H1 (cell line): Measurements from ENCODE around the gene RNGTT. TPM values are rescaled to one million over a fixed set of nuclear protein-coding genes. Genes with fewer than 3 reads are reported as not detected.

Experiments
- CTCF ChIA-PET: fragments of 300-600 bp; sonication (Branson Sonifier 250); formaldehyde crosslinking; loops from one replicate; lab custom pipeline; 2021; ENCODE audit not compliant: partially characterized antibody; lab: Charles Lee
- POLR2A ChIA-PET: fragments of 300-600 bp; sonication (Branson Sonifier 250); formaldehyde crosslinking; loops from one replicate; lab custom pipeline; 2021; ENCODE audit warnings: inconsistent platforms; ENCODE audit not compliant: partially characterized antibody; lab: Charles Lee
- DNase-seq, 2 experiments: peaks; one replicate each; pipeline versions ENCODE4 v3.0.0 to v3.0.0-alpha.2; 2010 to 2022; ENCODE audit warnings: low spot score in 2 of 2, low read depth in 1 of 2, mixed read lengths in 1 of 2
- FAIRE-seq: peaks from 2 replicates; lab custom pipeline; 2011; peaks lifted over from hg19 to GRCh38; lab: Jason Lieb, UNC
- H2AFZ ChIP-seq: 2 replicates; pipeline ENCODE4 v1.8.1; 2012; ENCODE audit warnings: low read length, inconsistent platforms
- H2AK5ac ChIP-seq: 2 replicates; pipeline ENCODE4 v1.6.1; 2013; ENCODE audit warnings: low read depth, low read length
- H2BK120ac ChIP-seq: replicated peaks from 2 replicates; pipeline ENCODE3; 2013; ENCODE audit warnings: low read depth, low read length, inconsistent platforms
- H2BK12ac ChIP-seq: 2 replicates; pipeline ENCODE4 v1.6.1; 2013; ENCODE audit warnings: low read depth, low read length
- H2BK15ac ChIP-seq: 2 replicates; pipeline ENCODE4 v1.6.1; 2013; ENCODE audit warnings: low read length
- H2BK20ac ChIP-seq: 2 replicates; pipeline ENCODE4 v1.6.1; 2013; ENCODE audit warnings: low read length
- H2BK5ac ChIP-seq: 2 replicates; pipeline ENCODE4 v1.6.1; 2013; ENCODE audit warnings: low read depth, low read length
- H3K14ac ChIP-seq: 2 replicates; pipeline ENCODE4 v1.6.1; 2013; ENCODE audit warnings: inconsistent platforms; ENCODE audit not compliant: insufficient read length
- H3K18ac ChIP-seq: 2 replicates; pipeline ENCODE4 v1.6.1; 2013; ENCODE audit warnings: low read length; ENCODE audit errors: extremely low read depth
- H3K23ac ChIP-seq: 2 replicates; pipeline ENCODE4 v1.6.1; 2013; ENCODE audit warnings: inconsistent platforms; ENCODE audit not compliant: insufficient read length
- H3K23me2 ChIP-seq: 2 replicates; pipeline ENCODE4 v1.6.1; 2013; ENCODE audit warnings: low read depth, low read length
- H3K27ac ChIP-seq: 2 replicates; pipeline ENCODE4 v1.6.1; 2011; ENCODE audit warnings: low read depth, low read length, inconsistent platforms
- H3K27me3 ChIP-seq, 4 experiments: replicated peaks in 1 of 4; 1 replicate in 1 of 4; 2 replicates in 3 of 4; pipeline versions ENCODE4 v1.6.1 to v1.8.1; 2011 to 2013; ENCODE audit warnings: low read length in 3 of 4, mild to moderate bottlenecking in 3 of 4, inconsistent platforms in 2 of 4, mixed read lengths in 2 of 4, moderate library complexity in 1 of 4; ENCODE audit not compliant: control insufficient read depth in 3 of 4, insufficient read depth in 3 of 4; ENCODE audit errors: extremely low read depth in 1 of 4
- H3K36me3 ChIP-seq, 4 experiments: 2 replicates each; pipeline versions ENCODE4 v1.6.1 to v1.8.1; 2011 to 2013; ENCODE audit warnings: mild to moderate bottlenecking in 4 of 4, low read length in 3 of 4, moderate library complexity in 2 of 4, control low read depth in 1 of 4, inconsistent platforms in 1 of 4; ENCODE audit not compliant: insufficient read depth in 4 of 4, control insufficient read depth in 2 of 4
- H3K4ac ChIP-seq: replicated peaks from 2 replicates; pipeline ENCODE3; 2013; ENCODE audit warnings: low read length, low read depth, mixed read lengths, inconsistent platforms; ENCODE audit not compliant: insufficient read length
- H3K4me1 ChIP-seq, 4 experiments: replicated peaks in 1 of 4; 1 replicate in 1 of 4; 2 replicates in 3 of 4; pipeline versions ENCODE4 v1.6.1 to v1.8.1; 2011 to 2013; ENCODE audit warnings: low read length in 3 of 4, inconsistent platforms in 2 of 4, mixed read lengths in 1 of 4; ENCODE audit not compliant: insufficient read depth in 4 of 4, control insufficient read depth in 3 of 4
- H3K4me2 ChIP-seq, 2 experiments: 2 replicates each; pipeline versions ENCODE4 v1.6.1 to v1.8.1; 2011 to 2013; ENCODE audit warnings: low read depth in 2 of 2, low read length in 2 of 2, control low read depth in 1 of 2, inconsistent platforms in 1 of 2, mild to moderate bottlenecking in 1 of 2; ENCODE audit not compliant: insufficient read depth in 1 of 2
- H3K4me3 ChIP-seq, 4 experiments: fragments of 200-600, 300-600 bp in 1 of 4; sonication (generic), shearing (Covaris generic), sonication (Bioruptor Twin) in 1 of 4; 2 replicates each; pipeline versions ENCODE4 v1.5.1 to v1.8.1; 2011 to 2016; ENCODE audit warnings: low read length in 4 of 4, low read depth in 3 of 4, control low read depth in 2 of 4, inconsistent platforms in 2 of 4, mild to moderate bottlenecking in 2 of 4, mixed read lengths in 1 of 4, moderate library complexity in 1 of 4; ENCODE audit not compliant: insufficient read depth in 2 of 4; ENCODE audit errors: extremely low read depth in 1 of 4
- H3K56ac ChIP-seq: replicated peaks from 2 replicates; pipeline ENCODE3; 2013; ENCODE audit warnings: low read depth, mild to moderate bottlenecking, mixed read lengths, low read length, inconsistent platforms; ENCODE audit not compliant: insufficient read length
- H3K79me1 ChIP-seq: 2 replicates; pipeline ENCODE4 v1.6.1; 2013; ENCODE audit warnings: low read depth, low read length, control low read depth
- H3K79me2 ChIP-seq, 2 experiments: 2 replicates each; pipeline versions ENCODE4 v1.6.1 to v1.8.1; 2012 to 2013; ENCODE audit warnings: low read length in 2 of 2, mild to moderate bottlenecking in 2 of 2, inconsistent platforms in 1 of 2; ENCODE audit not compliant: insufficient read depth in 2 of 2, control insufficient read depth in 1 of 2
- H3K9ac ChIP-seq, 4 experiments: replicated peaks in 1 of 4; 1 replicate in 1 of 4; 2 replicates in 3 of 4; pipeline versions ENCODE4 v1.6.1 to v1.8.1; 2011 to 2013; ENCODE audit warnings: low read depth in 3 of 4, low read length in 3 of 4, control low read depth in 2 of 4, mild to moderate bottlenecking in 2 of 4, moderate library complexity in 2 of 4, inconsistent platforms in 1 of 4; ENCODE audit errors: extremely low read depth in 1 of 4
- H3K9me3 ChIP-seq, 2 experiments: 2 replicates each; pipeline versions ENCODE4 v1.6.1 to v1.8.1; 2012 to 2013; ENCODE audit warnings: mild to moderate bottlenecking in 2 of 2, moderate library complexity in 2 of 2, control low read depth in 1 of 2, inconsistent platforms in 1 of 2, low read depth in 1 of 2, low read length in 1 of 2, mixed read lengths in 1 of 2; ENCODE audit not compliant: insufficient read depth in 2 of 2
- H4K20me1 ChIP-seq, 2 experiments: replicated peaks in 1 of 2; 2 replicates each; pipeline versions ENCODE3 to v1.8.1; 2011 to 2013; ENCODE audit warnings: inconsistent platforms in 2 of 2, low read length in 2 of 2, mild to moderate bottlenecking in 1 of 2; ENCODE audit not compliant: insufficient read depth in 2 of 2, control insufficient read depth in 1 of 2
- H4K5ac ChIP-seq: 2 replicates; pipeline ENCODE4 v1.6.1; 2013; ENCODE audit warnings: low read length, low read depth, mixed read lengths, inconsistent platforms; ENCODE audit not compliant: insufficient read length
- H4K8ac ChIP-seq: 2 replicates; pipeline ENCODE4 v1.8.0; 2013; ENCODE audit warnings: mild to moderate bottlenecking, moderate library complexity, low read length, inconsistent platforms; ENCODE audit not compliant: insufficient read depth; ENCODE audit errors: extremely low read depth
- H4K91ac ChIP-seq: replicated peaks from 2 replicates; pipeline ENCODE3; 2013; ENCODE audit warnings: low read length, mixed read lengths, inconsistent platforms; ENCODE audit not compliant: insufficient read length
- CTBP2 ChIP-seq: IDR thresholded peaks from 2 replicates; pipeline ENCODE4 v1.7.0; 2011; ENCODE audit warnings: borderline replicate concordance, mild to moderate bottlenecking, moderate library complexity, mixed read lengths, low read length; ENCODE audit not compliant: insufficient read depth, insufficient read length
- FOSL1 ChIP-seq: IDR thresholded peaks from 2 replicates; pipeline ENCODE4 v1.6.1; 2011; ENCODE audit warnings: mild to moderate bottlenecking, low read depth, low read length, moderate library complexity; ENCODE audit not compliant: insufficient read depth
- GABPA ChIP-seq: IDR thresholded peaks from 2 replicates; pipeline ENCODE4 v1.6.1; 2011; ENCODE audit warnings: mild to moderate bottlenecking, low read length, moderate library complexity, borderline replicate concordance; ENCODE audit not compliant: insufficient read depth
- GTF2F1 ChIP-seq: IDR thresholded peaks from 2 replicates; pipeline ENCODE4 v1.6.1; 2012; ENCODE audit warnings: low read depth, low read length, improper control_type of control experiment, borderline replicate concordance
- JUND ChIP-seq: IDR thresholded peaks from 2 replicates; pipeline ENCODE4 v1.6.1; 2011; ENCODE audit warnings: mild to moderate bottlenecking, improper control_type of control experiment, low read length
- POLR2AphosphoS5 ChIP-seq: IDR thresholded peaks from 2 replicates; pipeline ENCODE4 v1.6.1; 2011; ENCODE audit warnings: low read depth, low read length
- SIRT6 ChIP-seq: IDR thresholded peaks from one replicate; pipeline ENCODE4 v1.7.1; 2012; ENCODE audit warnings: low read length, inconsistent platforms
- SP1 ChIP-seq: IDR thresholded peaks from 2 replicates; pipeline ENCODE4 v1.6.1; 2011; ENCODE audit warnings: low read depth, low read length
- WGBS, 2 experiments: shearing (Covaris generic) in 1 of 2; methylation state at CpG; one replicate each; pipeline versions ENCODE4 v1.1.6 to v1.1.7; 2013 to 2015; ENCODE audit warnings: low lambda C conversion rate in 2 of 2, mixed read lengths in 2 of 2, inconsistent platforms in 1 of 2, low coverage in 1 of 2, missing lambda C conversion rate in 1 of 2; ENCODE audit not compliant: insufficient replicate concordance in 2 of 2, insufficient coverage in 1 of 2, insufficient read length in 1 of 2; ENCODE audit errors: extremely low coverage in 1 of 2, missing lambda C conversion rate in 1 of 2; 5-methylcytosine and 5-hydroxymethylcytosine counted together
- polyA plus RNA-seq, 7 experiments: library from polyadenylated mRNA; depleted of rRNA in 3 of 7; stranded (reverse) in 5 of 7; unstranded in 2 of 7; fragments of >200 nt in 5 of 7; fragments of 200-250 nt in 2 of 7; gene quantifications; 1 replicate in 5 of 7; 2 replicates in 1 of 7; 4 replicates in 1 of 7; pipeline versions ENCODE4 v1.2.1 to v1.2.3, GENCODE V29; 2011 to 2013; ENCODE audit warnings: missing spikeins in 2 of 7, mixed read lengths in 2 of 7
- total RNA-seq: library from RNA; stranded (reverse); fragmentation: NEBNext Ultra II Directional; extraction: Animal tissue kit (Norgen Biotek cat#: 25700); gene quantifications from 2 replicates; pipeline ENCODE4 v1.2.1, GENCODE V29; 2021

RNGTT gene
- total and polyA plus RNA-seq, 2 of the 8 experiments (the other 6 are each of a cell fraction or from before 2014, with no cell fraction given) = 3.6 to 21.2 TPM

DNA sequence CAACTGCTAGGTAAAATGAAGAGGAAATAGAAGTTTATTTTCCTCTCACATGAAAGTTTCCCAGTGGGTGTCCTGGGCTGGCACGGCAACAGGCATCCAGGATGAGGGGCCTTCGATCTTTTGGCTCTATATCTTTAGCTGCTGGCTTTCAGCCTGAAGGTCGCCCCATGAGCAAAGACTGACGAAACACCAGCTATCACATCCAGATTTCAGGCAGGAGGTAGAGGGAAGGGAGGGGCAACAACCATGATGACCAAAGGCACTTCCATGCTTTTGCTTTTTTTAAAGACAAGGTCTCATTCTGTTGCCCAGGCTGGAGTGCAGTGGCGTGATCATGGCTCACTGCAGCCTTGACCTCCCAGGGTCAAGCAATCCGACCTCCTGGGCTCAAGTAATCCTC lies 387.9 kb downstream of the RNGTT start:
- Histone ChIP-seq H3K56ac (no peak overlapping the region), H4K20me1 (no peaks in the 10 kb centered on the region), H3K18ac (no peak overlapping the region), H2AK5ac (no peak overlapping the region), H3K23me2 (no peaks in the 10 kb centered on the region), H3K14ac (no peak overlapping the region), H3K23ac (no peak overlapping the region), H2BK5ac (no peak overlapping the region), H3K36me3 (no peaks in the 10 kb centered on the region), H3K79me1 (no peaks in the 10 kb centered on the region), H3K4me2 (no peak overlapping the region), H2BK12ac (no peak overlapping the region), H2BK15ac (no peak overlapping the region), H3K9ac (no peak overlapping the region), H3K27ac (no peak overlapping the region), H3K4ac (no peak overlapping the region), H3K4me1 (peaks cover 0 to 13% (median 4%) of the 10 kb centered on the region in 4 experiments; a peak in 4 of 7 replicates), H3K27me3 (no peaks in the 10 kb centered on the region), H4K8ac (no peak overlapping the region), H2BK120ac (no peak overlapping the region), H4K5ac (no peak overlapping the region), H3K79me2 (no peaks in the 10 kb centered on the region), H3K9me3 (no peaks in the 10 kb centered on the region; a peak in 1 of 4 replicates), H2AFZ (no peak overlapping the region), H3K4me3 (no peak overlapping the region), H2BK20ac (no peak overlapping the region), H4K91ac (no peak overlapping the region)
- POLR2A ChIA-PET = interaction anchor here (0.7 kb wide), 1 partner anchor 11 kb away, joined by 5 read pairs; no protein-coding TSS in a partner anchor
- FAIRE-seq (no peak), DNase-seq (no peak)
- CTCF ChIA-PET = interaction anchor here (0.6 to 1.5 kb wide), 4 partner anchors 9 to 1136 kb away, joined by 3 to 4 read pairs (median 3); no protein-coding TSS in a partner anchor
- WGBS, 2 experiments = 89% methylated on average over 6 of the region's 6 CpGs; no CpG with 5 or more reads in 1 of the 2 experiments
- TF ChIP-seq FOSL1 = no peak
- no peak for TF ChIP-seq SP1
- TF ChIP-seq CTBP2 = no peak
- TF ChIP-seq SIRT6 = no peak
- no peak for TF ChIP-seq GTF2F1
- no peak for TF ChIP-seq GABPA
- TF ChIP-seq JUND = no peak
- TF ChIP-seq POLR2AphosphoS5 = no peak
